HL-60 (cell line): ENCODE data around the gene APLP2.

Experiments
- DNase-seq, 2 experiments: peaks; one replicate each; pipeline ENCODE4 v3.0.0-alpha.2; 2010 to 2020; ENCODE audit warnings: low read depth in 1 of 2, low spot score in 1 of 2
- H3K27ac ChIP-seq: fragments of 250-450 bp; sonication (Bioruptor Pico); replicated peaks from 2 replicates; pipeline ENCODE4 v1.5.1; 2020; ENCODE audit warnings: mild to moderate bottlenecking, moderate library complexity
- H3K27me3 ChIP-seq: fragments of 250-450 bp; sonication (Bioruptor Pico); 2 replicates; pipeline ENCODE4 v1.5.1; 2021; ENCODE audit warnings: mild to moderate bottlenecking, moderate library complexity; ENCODE audit not compliant: insufficient read depth, poor library complexity, severe bottlenecking
- H3K4me3 ChIP-seq: replicated peaks from 2 replicates; pipeline ENCODE4 v1.5.1; 2011; ENCODE audit warnings: mild to moderate bottlenecking, control low read depth, low read length; ENCODE audit not compliant: insufficient read depth
- GABPA ChIP-seq: IDR thresholded peaks from 2 replicates; pipeline ENCODE4 v1.6.1; 2012; ENCODE audit warnings: low read depth
- POLR2AphosphoS5 ChIP-seq: IDR thresholded peaks from 2 replicates; pipeline ENCODE4 v1.6.1; 2012; ENCODE audit warnings: low read depth
- SPI1 ChIP-seq: IDR thresholded peaks from 2 replicates; pipeline ENCODE4 v1.6.1; 2012; ENCODE audit warnings: low read depth, mild to moderate bottlenecking, borderline replicate concordance
- TF ChIP-seq, protein P1 (sequence below): IDR thresholded peaks from one replicate; pipeline ENCODE4 v1.5.1; 2011; ENCODE audit warnings: low read length, control low read depth, inconsistent platforms; ENCODE audit not compliant: insufficient read depth
- TF ChIP-seq, protein P2 (sequence below): IDR thresholded peaks from 2 replicates; pipeline ENCODE4 v1.6.1; 2012; ENCODE audit warnings: low read depth; ENCODE audit not compliant: insufficient replicate concordance

The APLP2 gene

DNA sequence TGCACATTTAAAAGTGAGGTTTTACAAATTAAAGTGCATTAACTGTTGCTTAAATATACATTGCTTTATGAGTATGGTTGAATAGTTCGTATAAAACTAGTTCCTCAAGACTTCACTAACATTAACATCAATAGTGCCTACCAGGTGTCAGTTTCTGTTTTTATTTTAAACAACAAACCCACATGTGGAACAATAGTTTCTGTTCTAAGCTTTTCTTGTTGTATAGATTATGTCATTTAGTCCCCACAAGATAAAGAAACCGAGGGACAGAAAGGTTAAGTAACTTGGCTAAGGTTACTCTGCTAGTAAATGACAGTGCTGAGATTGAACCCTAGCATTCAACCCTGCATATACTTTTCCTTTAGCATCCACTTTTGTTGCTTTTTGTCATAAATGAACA is 48.5 kb downstream of the APLP2 start:
- no peak for TF ChIP-seq SPI1
- TF ChIP-seq GABPA = no peak
- no peak for TF ChIP-seq POLR2AphosphoS5
- TF ChIP-seq, protein P1, sequence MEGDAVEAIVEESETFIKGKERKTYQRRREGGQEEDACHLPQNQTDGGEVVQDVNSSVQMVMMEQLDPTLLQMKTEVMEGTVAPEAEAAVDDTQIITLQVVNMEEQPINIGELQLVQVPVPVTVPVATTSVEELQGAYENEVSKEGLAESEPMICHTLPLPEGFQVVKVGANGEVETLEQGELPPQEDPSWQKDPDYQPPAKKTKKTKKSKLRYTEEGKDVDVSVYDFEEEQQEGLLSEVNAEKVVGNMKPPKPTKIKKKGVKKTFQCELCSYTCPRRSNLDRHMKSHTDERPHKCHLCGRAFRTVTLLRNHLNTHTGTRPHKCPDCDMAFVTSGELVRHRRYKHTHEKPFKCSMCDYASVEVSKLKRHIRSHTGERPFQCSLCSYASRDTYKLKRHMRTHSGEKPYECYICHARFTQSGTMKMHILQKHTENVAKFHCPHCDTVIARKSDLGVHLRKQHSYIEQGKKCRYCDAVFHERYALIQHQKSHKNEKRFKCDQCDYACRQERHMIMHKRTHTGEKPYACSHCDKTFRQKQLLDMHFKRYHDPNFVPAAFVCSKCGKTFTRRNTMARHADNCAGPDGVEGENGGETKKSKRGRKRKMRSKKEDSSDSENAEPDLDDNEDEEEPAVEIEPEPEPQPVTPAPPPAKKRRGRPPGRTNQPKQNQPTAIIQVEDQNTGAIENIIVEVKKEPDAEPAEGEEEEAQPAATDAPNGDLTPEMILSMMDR = no peak
- no peak overlapping the region for H3K4me3 ChIP-seq
- no peaks in the 10 kb centered on the region for H3K27me3 ChIP-seq
- no peak for DNase-seq
- no peak overlapping the region for H3K27ac ChIP-seq

DNA sequence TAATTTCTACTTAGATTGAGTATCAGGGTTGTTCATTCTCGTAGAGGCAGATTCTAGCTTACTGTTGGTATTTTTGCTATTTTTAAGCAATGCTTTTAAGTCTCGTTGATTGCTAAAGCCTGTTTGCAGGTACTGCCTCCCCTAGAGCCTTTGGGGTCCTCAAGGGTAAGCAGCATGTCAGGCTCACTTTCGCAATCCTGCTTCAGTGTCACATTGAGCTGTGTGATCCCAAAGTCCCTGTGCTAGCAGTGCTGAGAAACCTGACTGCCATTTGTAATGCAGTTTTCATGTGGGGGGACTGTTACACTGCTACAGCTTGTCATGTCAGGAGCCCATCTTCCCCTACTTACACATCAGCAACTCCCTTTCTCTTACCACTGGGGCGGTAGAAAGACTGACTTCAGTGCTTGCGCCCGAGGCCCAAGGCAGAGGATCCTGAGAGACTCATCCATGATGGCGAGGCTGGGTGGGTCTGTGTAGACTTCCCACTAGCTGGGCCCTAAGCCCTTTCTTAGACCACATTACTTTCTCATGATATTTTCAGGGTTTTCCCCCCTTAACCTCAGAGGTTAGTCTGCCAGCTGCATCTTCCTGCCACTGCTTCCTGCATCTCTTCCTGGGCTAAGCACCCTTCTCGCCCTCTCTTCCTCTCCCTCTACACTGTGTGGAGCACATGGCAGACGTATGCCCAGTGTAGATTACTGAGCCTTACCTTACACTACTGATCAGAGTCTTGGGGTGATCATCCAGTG is 49.1 kb downstream of the APLP2 start:
- no peak overlapping the region for H3K27ac ChIP-seq
- TF ChIP-seq, protein P2, sequence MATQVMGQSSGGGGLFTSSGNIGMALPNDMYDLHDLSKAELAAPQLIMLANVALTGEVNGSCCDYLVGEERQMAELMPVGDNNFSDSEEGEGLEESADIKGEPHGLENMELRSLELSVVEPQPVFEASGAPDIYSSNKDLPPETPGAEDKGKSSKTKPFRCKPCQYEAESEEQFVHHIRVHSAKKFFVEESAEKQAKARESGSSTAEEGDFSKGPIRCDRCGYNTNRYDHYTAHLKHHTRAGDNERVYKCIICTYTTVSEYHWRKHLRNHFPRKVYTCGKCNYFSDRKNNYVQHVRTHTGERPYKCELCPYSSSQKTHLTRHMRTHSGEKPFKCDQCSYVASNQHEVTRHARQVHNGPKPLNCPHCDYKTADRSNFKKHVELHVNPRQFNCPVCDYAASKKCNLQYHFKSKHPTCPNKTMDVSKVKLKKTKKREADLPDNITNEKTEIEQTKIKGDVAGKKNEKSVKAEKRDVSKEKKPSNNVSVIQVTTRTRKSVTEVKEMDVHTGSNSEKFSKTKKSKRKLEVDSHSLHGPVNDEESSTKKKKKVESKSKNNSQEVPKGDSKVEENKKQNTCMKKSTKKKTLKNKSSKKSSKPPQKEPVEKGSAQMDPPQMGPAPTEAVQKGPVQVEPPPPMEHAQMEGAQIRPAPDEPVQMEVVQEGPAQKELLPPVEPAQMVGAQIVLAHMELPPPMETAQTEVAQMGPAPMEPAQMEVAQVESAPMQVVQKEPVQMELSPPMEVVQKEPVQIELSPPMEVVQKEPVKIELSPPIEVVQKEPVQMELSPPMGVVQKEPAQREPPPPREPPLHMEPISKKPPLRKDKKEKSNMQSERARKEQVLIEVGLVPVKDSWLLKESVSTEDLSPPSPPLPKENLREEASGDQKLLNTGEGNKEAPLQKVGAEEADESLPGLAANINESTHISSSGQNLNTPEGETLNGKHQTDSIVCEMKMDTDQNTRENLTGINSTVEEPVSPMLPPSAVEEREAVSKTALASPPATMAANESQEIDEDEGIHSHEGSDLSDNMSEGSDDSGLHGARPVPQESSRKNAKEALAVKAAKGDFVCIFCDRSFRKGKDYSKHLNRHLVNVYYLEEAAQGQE = no peak
- TF ChIP-seq, protein P1 = no peak
- no peak for TF ChIP-seq SPI1
- TF ChIP-seq GABPA = no peak
- no peak for TF ChIP-seq POLR2AphosphoS5
- H3K4me3 ChIP-seq = no peak overlapping the region
- peak in 1 of 2 experiments; percentile 29 for DNase-seq
- no peaks in the 10 kb centered on the region for H3K27me3 ChIP-seq

DNA sequence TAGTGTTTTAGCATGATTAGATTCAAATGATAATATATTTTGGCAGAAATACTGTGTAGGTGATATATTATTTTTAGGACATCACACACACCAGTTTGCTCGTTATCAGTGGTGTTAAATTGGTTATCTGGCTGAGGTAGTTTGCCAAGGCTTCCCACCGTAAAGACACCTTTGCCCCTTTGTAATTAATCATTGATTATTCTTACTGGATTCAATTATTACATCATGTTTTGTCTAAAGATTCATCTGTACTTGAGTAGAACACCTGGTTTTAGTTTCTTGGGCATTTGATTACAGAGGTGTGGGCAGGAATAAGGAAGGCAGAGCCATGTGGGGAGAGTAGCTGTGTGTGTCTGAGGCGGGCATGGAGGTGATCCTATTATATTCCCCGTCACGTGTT is 50.4 kb downstream of the APLP2 start:
- Histone ChIP-seq H3K27me3 (no peaks in the 10 kb centered on the region), H3K27ac (no peak overlapping the region), H3K4me3 (no peak overlapping the region)
- DNase-seq = no peak
- TF ChIP-seq GABPA (no peak), SPI1 (no peak), POLR2AphosphoS5 (no peak)
- TF ChIP-seq, protein P1 = no peak
- TF ChIP-seq, protein P2 = no peak

DNA sequence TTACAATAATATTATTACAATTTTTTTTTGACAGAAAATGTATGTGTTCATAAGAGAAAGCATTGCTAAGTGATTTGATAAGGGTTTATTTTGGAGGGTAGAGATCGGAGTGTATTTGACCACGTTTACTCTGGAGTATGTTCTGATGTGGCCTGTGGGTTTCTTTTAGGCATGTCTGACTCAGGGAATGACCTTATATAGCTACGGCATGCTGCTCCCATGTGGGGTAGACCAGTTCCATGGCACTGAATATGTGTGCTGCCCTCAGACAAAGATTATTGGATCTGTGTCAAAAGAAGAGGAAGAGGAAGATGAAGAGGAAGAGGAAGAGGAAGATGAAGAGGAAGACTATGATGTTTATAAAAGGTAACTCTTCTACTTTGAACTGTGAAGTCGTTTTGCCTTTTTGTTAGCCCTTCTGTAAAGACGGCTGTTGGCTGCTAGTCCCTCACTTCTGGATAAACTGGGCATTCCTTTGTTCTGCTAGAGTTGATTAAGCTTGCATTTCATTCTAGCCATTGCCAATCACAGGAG is 51.8 kb downstream of the APLP2 start:
- no peaks in the 10 kb centered on the region for H3K27me3 ChIP-seq
- peak overlapping the region; percentile 25 for H3K27ac ChIP-seq
- TF ChIP-seq GABPA = no peak
- 0 out of 2 replicates have a peak, but pooled peaks have one; percentile 5 for TF ChIP-seq SPI1
- TF ChIP-seq, protein P2 = no peak
- TF ChIP-seq, protein P1 = no peak
- H3K4me3 ChIP-seq = no peak overlapping the region
- DNase-seq = no peak
